ENCODE results near the gene AVEN.

The AVEN gene

DNA sequence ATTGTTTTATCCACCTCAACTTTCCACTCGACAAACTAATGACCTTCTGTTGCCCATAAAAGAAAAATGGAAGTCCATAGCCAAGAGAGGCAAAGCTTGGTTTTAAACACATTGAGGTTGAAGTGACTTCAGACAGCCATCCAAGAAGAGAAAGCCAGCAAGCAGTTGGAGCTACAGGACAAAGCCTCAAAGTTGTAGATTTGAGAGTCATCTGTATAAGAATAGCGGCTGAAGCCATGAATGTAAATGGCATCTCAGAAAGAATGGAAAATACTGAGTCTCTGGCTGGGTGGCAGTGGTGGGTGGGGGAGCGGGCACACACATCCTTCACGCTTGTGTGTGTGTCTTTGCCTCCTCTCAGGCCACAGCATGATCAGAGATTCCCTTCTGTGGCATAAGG, 194.8 kb downstream of the AVEN start:
- TF ChIP-seq, protein P1, sequence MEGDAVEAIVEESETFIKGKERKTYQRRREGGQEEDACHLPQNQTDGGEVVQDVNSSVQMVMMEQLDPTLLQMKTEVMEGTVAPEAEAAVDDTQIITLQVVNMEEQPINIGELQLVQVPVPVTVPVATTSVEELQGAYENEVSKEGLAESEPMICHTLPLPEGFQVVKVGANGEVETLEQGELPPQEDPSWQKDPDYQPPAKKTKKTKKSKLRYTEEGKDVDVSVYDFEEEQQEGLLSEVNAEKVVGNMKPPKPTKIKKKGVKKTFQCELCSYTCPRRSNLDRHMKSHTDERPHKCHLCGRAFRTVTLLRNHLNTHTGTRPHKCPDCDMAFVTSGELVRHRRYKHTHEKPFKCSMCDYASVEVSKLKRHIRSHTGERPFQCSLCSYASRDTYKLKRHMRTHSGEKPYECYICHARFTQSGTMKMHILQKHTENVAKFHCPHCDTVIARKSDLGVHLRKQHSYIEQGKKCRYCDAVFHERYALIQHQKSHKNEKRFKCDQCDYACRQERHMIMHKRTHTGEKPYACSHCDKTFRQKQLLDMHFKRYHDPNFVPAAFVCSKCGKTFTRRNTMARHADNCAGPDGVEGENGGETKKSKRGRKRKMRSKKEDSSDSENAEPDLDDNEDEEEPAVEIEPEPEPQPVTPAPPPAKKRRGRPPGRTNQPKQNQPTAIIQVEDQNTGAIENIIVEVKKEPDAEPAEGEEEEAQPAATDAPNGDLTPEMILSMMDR (IDR thresholded peaks at IDR 0.05; ENCODE audit: insufficient read depth, missing control alignments), result no peak
- no peak for FAIRE-seq
- no peak for DNase-seq (ENCODE audit: insufficient read length, low spot score)

DNA sequence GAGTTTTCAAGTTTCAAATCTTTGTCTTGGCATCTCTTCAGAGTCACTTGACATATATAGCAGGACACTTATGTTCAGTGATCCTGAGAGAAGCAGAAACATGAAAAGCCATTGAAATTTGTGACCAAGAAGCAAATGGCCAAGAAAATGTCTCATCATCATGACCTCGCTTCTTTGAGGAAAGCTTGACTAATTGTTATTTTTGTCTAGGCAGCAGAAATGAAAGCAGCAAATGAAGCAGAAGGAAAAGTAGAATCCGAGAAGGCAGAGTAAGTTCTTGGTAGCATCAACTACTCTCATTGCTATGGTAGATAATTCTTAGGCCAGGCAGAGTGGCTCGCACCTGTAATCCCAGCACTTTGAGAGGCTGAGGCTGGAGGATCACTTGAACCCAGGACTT, 198.4 kb downstream of the AVEN start:
- TF ChIP-seq, protein P1 (IDR thresholded peaks at IDR 0.05; ENCODE audit: insufficient read depth, missing control alignments), result no peak
- FAIRE-seq (no peak), DNase-seq (ENCODE audit: insufficient read length, low spot score) (no peak)

DNA sequence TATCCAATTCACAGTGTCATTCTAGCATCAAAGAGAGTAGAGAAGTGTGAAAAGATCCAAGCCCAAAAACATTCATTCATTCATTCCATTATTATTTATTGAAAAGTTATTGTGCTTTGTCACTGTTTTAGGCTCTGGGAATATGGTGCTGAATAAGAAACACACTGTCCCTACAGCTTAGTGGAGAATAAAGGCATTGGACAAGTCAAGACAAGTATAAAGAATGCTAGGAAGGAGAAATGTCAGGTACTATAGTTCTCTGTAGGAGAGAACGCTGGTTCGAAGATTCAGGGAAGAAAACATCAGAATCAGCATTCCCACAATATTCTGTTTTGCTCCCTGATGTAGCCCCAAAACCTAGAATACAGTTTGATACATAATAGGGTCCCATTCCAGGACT, 199.5 kb downstream of the AVEN start:
- FAIRE-seq (no peak), DNase-seq (ENCODE audit: insufficient read length, low spot score) (no peak)
- TF ChIP-seq, protein P1 (IDR thresholded peaks at IDR 0.05; ENCODE audit: insufficient read depth, missing control alignments), result no peak

DNA sequence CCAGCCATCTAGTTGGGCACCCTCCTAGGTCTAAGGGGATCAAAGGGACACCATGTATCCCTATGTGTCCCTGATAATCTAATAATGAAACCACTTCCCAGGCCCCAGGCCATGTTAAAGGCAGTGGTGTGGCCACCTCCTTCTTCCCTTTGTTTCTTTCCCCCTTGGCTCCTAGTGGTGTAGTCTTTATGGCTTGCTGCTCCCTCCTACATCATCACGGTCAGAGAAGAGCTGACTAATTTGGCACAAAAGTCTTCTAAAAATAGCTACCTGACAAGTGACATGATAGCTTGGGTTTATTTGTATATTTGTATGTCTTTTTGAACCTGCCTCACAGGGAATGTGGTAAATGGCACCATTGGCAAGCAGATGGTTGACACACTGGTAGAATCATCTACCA, 201.7 kb downstream of the AVEN start:
- TF ChIP-seq, protein P1 (IDR thresholded peaks at IDR 0.05; ENCODE audit: insufficient read depth, missing control alignments), result no peak
- DNase-seq (ENCODE audit: insufficient read length, low spot score) (no peak), FAIRE-seq (no peak)

DNA sequence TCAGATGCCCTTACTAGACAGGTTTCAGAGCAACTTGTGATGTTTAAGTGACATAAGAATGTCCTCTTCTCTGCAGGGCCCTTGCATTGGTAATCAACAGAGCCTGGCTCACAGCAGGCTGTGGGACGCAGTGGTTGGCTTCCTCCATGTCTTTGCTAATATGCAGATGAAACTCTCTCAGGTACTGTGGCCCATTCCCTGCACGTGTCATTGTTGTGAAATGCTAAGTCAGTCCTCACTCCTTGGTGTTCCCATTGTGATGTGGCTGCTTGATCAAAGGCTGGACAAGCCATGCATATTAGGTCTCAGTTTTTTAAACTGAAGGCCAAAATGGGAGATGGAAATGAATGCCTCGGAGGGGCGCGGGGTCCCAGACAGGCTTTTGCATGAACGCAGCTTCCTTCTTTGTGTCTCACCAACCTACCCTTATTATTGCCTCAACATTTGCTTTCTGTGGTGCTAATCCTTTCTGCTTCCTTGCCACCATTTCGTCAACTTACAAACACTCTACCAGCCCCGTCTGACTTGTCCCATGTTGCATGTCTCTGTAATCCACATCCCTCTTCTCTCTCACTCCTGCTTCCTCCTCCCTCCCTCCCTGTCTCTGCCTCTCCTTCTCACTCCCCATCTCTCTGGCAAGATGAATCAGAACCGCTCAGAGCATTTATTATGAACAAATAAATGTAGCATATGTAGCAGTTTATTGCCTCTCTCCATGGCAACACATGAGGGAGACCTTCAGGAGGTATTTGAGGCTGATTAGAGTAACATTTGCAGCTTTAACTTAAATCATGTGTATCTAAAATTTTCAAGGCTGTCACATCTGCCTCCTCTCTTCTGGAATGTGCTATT, 203.9 kb downstream of the AVEN start:
- no peak for DNase-seq (ENCODE audit: insufficient read length, low spot score)
- TF ChIP-seq, protein P1 (IDR thresholded peaks at IDR 0.05; ENCODE audit: insufficient read depth, missing control alignments), result no peak
- no peak for FAIRE-seq

DNA sequence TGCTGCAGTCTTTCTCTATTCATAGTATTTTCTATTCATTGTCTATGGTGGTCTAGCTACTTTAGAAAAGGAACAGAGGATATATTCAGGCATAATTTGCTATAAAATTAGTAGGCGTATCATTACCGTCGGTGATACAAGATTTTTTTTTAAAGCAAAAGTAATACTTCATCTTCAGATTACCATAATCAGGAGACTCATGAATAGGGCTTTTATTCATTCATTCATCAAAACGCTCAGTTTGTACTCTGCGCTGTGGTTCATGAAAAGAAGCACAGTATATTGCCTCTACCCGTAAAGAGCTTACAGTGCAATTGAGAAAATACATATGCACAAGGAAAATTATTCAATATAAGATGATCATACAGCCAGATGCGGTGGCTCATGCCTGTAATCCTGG, 207.4 kb downstream of the AVEN start:
- DNase-seq (ENCODE audit: insufficient read length, low spot score), result no peak
- TF ChIP-seq, protein P1 (IDR thresholded peaks at IDR 0.05; ENCODE audit: insufficient read depth, missing control alignments), result no peak

DNA sequence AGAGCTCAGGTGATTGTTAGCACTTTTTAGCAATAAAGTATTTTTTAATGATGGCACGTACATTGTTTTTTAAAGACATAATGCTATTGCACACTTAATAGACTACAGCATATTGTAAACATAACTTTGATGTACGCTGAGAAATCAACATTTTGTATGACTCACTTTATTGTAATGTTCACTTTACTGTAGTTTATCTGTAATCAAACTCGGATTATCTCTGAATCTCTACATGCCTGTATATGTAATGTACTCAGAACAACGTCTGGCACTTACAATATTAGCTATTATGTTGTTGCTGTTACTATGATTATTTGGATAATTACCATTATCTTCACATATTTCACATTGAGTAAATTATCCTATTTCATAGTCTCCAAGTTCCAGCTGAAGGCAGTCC, 208.7 kb downstream of the AVEN start:
- no peak for FAIRE-seq
- TF ChIP-seq, protein P1 (IDR thresholded peaks at IDR 0.05; ENCODE audit: insufficient read depth, missing control alignments), result no peak
- no peak for DNase-seq (ENCODE audit: insufficient read length, low spot score)

More for the DNA sequence above, 207.4 kb downstream of the AVEN start:
- FAIRE-seq, result no peak

Measured in D721Med (cell line).